Stimulated activated CD4-positive, alpha-beta T cell treated with anti-CD3 and anti-CD28 coated beads, TNF-alpha, amount 100 ng/mL, for 1 hour (primary cell): ENCODE data around the gene TMED7.

Experiments
- DNase-seq, 3 donors: peaks; one replicate each; pipeline ENCODE4 v3.0.0-alpha.2; 2020; ENCODE audit warnings: low read depth in 3 of 3, low spot score in 1 of 3

TMED7 gene

GRCh38 chr5:115584501-115584900 is 41.3 kb downstream of the TMED7 start:
- DNase-seq = no peak

GRCh38 chr5:115583474-115583873 is 42.4 kb downstream of the TMED7 start:
- no peak for DNase-seq

GRCh38 chr5:115580941-115581340 is 44.9 kb downstream of the TMED7 start:
- DNase-seq = no peak

GRCh38 chr5:115579747-115580173 is 46.1 kb downstream of the TMED7 start:
- DNase-seq = no peak

GRCh38 chr5:115579216-115579615 is 46.6 kb downstream of the TMED7 start:
- DNase-seq = no peak

GRCh38 chr5:115578657-115579056 is 47.2 kb downstream of the TMED7 start:
- no peak for DNase-seq

GRCh38 chr5:115577741-115578140 is 48.1 kb downstream of the TMED7 start:
- DNase-seq = no peak

GRCh38 chr5:115577329-115577728 is 48.5 kb downstream of the TMED7 start:
- no peak for DNase-seq

GRCh38 chr5:115575167-115576070 is 50.4 kb downstream of the TMED7 start:
- no peak for DNase-seq

GRCh38 chr5:115573133-115573532 is 52.7 kb downstream of the TMED7 start:
- no peak for DNase-seq

GRCh38 chr5:115571441-115571878 is 54.4 kb downstream of the TMED7 start:
- no peak for DNase-seq

- no peak for DNase-seq
Measured at GRCh38 chr5:115568668-115569067, 57.2 kb downstream of the TMED7 start.

- no peak for DNase-seq
Measured at GRCh38 chr5:115565233-115565632, 60.6 kb downstream of the TMED7 start.
